HepG2 (cell line): ENCODE results near the gene MEAF6. TPM values are rescaled to one million over a fixed set of nuclear protein-coding genes. Genes with fewer than 3 reads are reported as not detected.

ENCODE experiments used
- ATF2 ChIP-seq: sonication (generic); formaldehyde crosslinking; IDR thresholded peaks from 2 replicates; pipeline ENCODE4 v1.4.0; 2020; ENCODE audit warnings: missing genetic modification reagents
- GABPB1 ChIP-seq: IDR thresholded peaks from 2 replicates; pipeline ENCODE4 v1.6.1; 2016; ENCODE audit warnings: mild to moderate bottlenecking, missing genetic modification reagents, moderate library complexity, missing compliant biosample characterization
- HNF1A ChIP-seq, 2 experiments: sonication (generic) in 1 of 2; formaldehyde crosslinking in 1 of 2; IDR thresholded peaks; 2 replicates each; pipeline versions ENCODE4 v1.4.0 to v1.6.1; 2016 to 2020; ENCODE audit warnings: borderline replicate concordance in 1 of 2, low read depth in 1 of 2, mild to moderate bottlenecking in 1 of 2, missing genetic modification reagents in 1 of 2
- IKZF5 ChIP-seq: IDR thresholded peaks from 2 replicates; pipeline ENCODE4 v1.6.1; 2018; ENCODE audit warnings: missing genetic modification reagents, mild to moderate bottlenecking, missing compliant biosample characterization
- LBX2 ChIP-seq: sonication (generic); formaldehyde crosslinking; IDR thresholded peaks from 2 replicates; pipeline ENCODE4 v1.5.0; 2020; ENCODE audit warnings: missing genetic modification reagents, mild to moderate bottlenecking, borderline replicate concordance
- MYNN ChIP-seq: sonication (generic); formaldehyde crosslinking; IDR thresholded peaks from 2 replicates; pipeline ENCODE4 v1.4.0; 2020; ENCODE audit warnings: mild to moderate bottlenecking, low read depth, missing genetic modification reagents
- NCOA1 ChIP-seq: sonication (generic); formaldehyde crosslinking; IDR thresholded peaks from 2 replicates; pipeline ENCODE4 v1.9.0; 2021; ENCODE audit warnings: missing genetic modification reagents
- NFE2L2 ChIP-seq: fragments of 150-350 bp; IDR thresholded peaks from 2 replicates; pipeline ENCODE4 v1.6.1; 2014; ENCODE audit warnings: low read length
- PHF8 ChIP-seq: sonication (generic); formaldehyde crosslinking; IDR thresholded peaks from 2 replicates; pipeline ENCODE4 v1.5.0; 2020; ENCODE audit warnings: missing genetic modification reagents
- POGK ChIP-seq: sonication (generic); formaldehyde crosslinking; conservative IDR thresholded peaks from 2 replicates; pipeline ENCODE4 v1.8.0; 2022; ENCODE audit warnings: mild to moderate bottlenecking, moderate library complexity, missing genetic modification reagents
- REXO4 ChIP-seq: sonication (generic); formaldehyde crosslinking; IDR thresholded peaks from 2 replicates; pipeline ENCODE4 v1.8.0; 2022; ENCODE audit warnings: missing genetic modification reagents, mild to moderate bottlenecking, borderline replicate concordance
- SATB2 ChIP-seq: sonication (generic); formaldehyde crosslinking; IDR thresholded peaks from 2 replicates; pipeline ENCODE4 v1.5.0; 2020; ENCODE audit warnings: missing genetic modification reagents
- SRSF4 ChIP-seq: fragments of 200-400 bp; formaldehyde crosslinking; IDR thresholded peaks from one replicate; pipeline ENCODE4 v1.6.1; 2018; ENCODE audit warnings: mild to moderate bottlenecking, low read depth, low read length, moderate library complexity; ENCODE audit not compliant: poor library complexity, severe bottlenecking
- TERF1 ChIP-seq: sonication (generic); formaldehyde crosslinking; IDR thresholded peaks from 2 replicates; pipeline ENCODE4 v1.8.0; 2022; ENCODE audit warnings: mild to moderate bottlenecking, missing genetic modification reagents, moderate library complexity
- ZNF256 ChIP-seq: sonication (generic); formaldehyde crosslinking; conservative IDR thresholded peaks from 2 replicates; pipeline ENCODE4 v1.4.0; 2020; ENCODE audit warnings: missing genetic modification reagents
- ZNF446 ChIP-seq: sonication (generic); formaldehyde crosslinking; IDR thresholded peaks from 2 replicates; pipeline ENCODE4 v1.5.0; 2020; ENCODE audit warnings: mild to moderate bottlenecking, missing genetic modification reagents
- polyA plus RNA-seq, 8 experiments: library from polyadenylated mRNA; depleted of rRNA in 3 of 8; stranded (reverse) in 7 of 8; unstranded in 1 of 8; fragments of >200 nt; fragmentation: Illumina TruSeq in 4 of 8; extraction: Trizol in 4 of 8; gene quantifications; 2 replicates each; pipeline versions ENCODE4 v1.2.1 to v1.2.3, GENCODE V29; 2011 to 2016; ENCODE audit warnings: low read depth in 4 of 8, missing spikeins in 1 of 8, mixed read lengths in 1 of 8; ENCODE audit not compliant: insufficient read depth in 1 of 8
- total RNA-seq, 5 experiments: library from RNA; depleted of rRNA; stranded (reverse); fragments of >200 nt; fragmentation: Illumina TruSeq; extraction: Trizol; gene quantifications; 2 replicates each; pipeline ENCODE4 v1.2.3, GENCODE V29; 2016; ENCODE audit warnings: low read depth in 1 of 5

MEAF6 gene
- total and polyA plus RNA-seq, 2 of the 13 experiments (the other 11 are each of a cell fraction or from before 2014, with no cell fraction given): 29.5 to 45.6 TPM

- no peak for TF ChIP-seq HNF1A (IDR thresholded peaks at IDR 0.05; ENCODE audit: low read depth)
- TF ChIP-seq HNF1A (CRISPR knock-in tag; IDR thresholded peaks at IDR 0.05; ENCODE audit: borderline replicate concordance): no peak
- no peak for TF ChIP-seq GABPB1 (CRISPR knock-in tag)
- no peak for TF ChIP-seq PHF8
- TF ChIP-seq IKZF5 (CRISPR knock-in tag): 0 out of 2 replicates have a peak, but pooled peaks have one; percentile 18
- no peak for TF ChIP-seq SRSF4
- no peak for TF ChIP-seq SATB2 (CRISPR knock-in tag)
- TF ChIP-seq MYNN (CRISPR knock-in tag): no peak
- TF ChIP-seq ZNF446: no peak
- no peak for TF ChIP-seq ATF2 (CRISPR knock-in tag)
- no peak for TF ChIP-seq LBX2 (CRISPR knock-in tag)
- no peak for TF ChIP-seq NCOA1 (CRISPR knock-in tag)
- no peak for TF ChIP-seq NFE2L2
- no peak for TF ChIP-seq ZNF256 (CRISPR knock-in tag)
- TF ChIP-seq POGK (CRISPR knock-in tag): no peak
- no peak for TF ChIP-seq TERF1 (CRISPR knock-in tag)
- no peak for TF ChIP-seq REXO4
These were observed 52.7 kb downstream of the MEAF6 start (continued) for GRCh38 chr1:37461698-37462436.
